Coronary artery (tissue), 2 donors: ENCODE measurements around the gene TOM1L2.

Experiments used
- DNase-seq: peaks from one replicate; pipeline ENCODE4 v3.0.0-alpha.2; 2017; ENCODE audit warnings: low spot score
- H3K27ac ChIP-seq, 2 donors: fragments of 200-600 bp; sonication (generic); one replicate each; pipeline ENCODE4 v1.5.1; 2016 to 2019
- H3K4me3 ChIP-seq: fragments of 200-600 bp; sonication (generic); 2 replicates; pipeline ENCODE4 v1.5.1; 2016; ENCODE audit warnings: mild to moderate bottlenecking, moderate library complexity
- CTCF ChIP-seq: fragments of 200-600 bp; sonication (generic); IDR thresholded peaks from one replicate; pipeline ENCODE4 v1.5.1; 2019; ENCODE audit warnings: antibody characterized with exemption

TOM1L2 gene

GRCh38 chr17:17846645-17847044, 125.6 kb downstream of the TOM1L2 start:
- TF ChIP-seq CTCF: no peak
- DNase-seq: no peak
- peak overlapping the region in 1 of 2 donors; percentile 2 for H3K27ac ChIP-seq
- no peak overlapping the region for H3K4me3 ChIP-seq

- Histone ChIP-seq H3K4me3 (no peak overlapping the region), H3K27ac (no peak overlapping the region)
- no peak for DNase-seq
- TF ChIP-seq CTCF: no peak
Observed at GRCh38 chr17:17846003-17846402, 126.2 kb downstream of the TOM1L2 start.

- DNase-seq: no peak
- H3K27ac ChIP-seq: no peak overlapping the region
- no peak overlapping the region for H3K4me3 ChIP-seq
- TF ChIP-seq CTCF: no peak
Observed at GRCh38 chr17:17845046-17845775, 127.0 kb downstream of the TOM1L2 start.

GRCh38 chr17:17844500-17844899, 127.7 kb downstream of the TOM1L2 start:
- no peak for TF ChIP-seq CTCF
- no peak for DNase-seq
- Histone ChIP-seq H3K27ac (no peak overlapping the region), H3K4me3 (no peak overlapping the region)

- no peak for DNase-seq
- H3K27ac ChIP-seq: no peak overlapping the region
- no peak for TF ChIP-seq CTCF
- H3K4me3 ChIP-seq: no peak overlapping the region
Observed at GRCh38 chr17:17844079-17844478, 128.1 kb downstream of the TOM1L2 start.

- Histone ChIP-seq H3K27ac (no peak overlapping the region), H3K4me3 (no peak overlapping the region)
- TF ChIP-seq CTCF: no peak
- no peak for DNase-seq
Observed at GRCh38 chr17:17843096-17843495, 129.1 kb downstream of the TOM1L2 start.

- no peak for TF ChIP-seq CTCF
- DNase-seq: no peak
- Histone ChIP-seq H3K4me3 (no peak overlapping the region), H3K27ac (peak overlapping the region; percentile 99)
Observed at GRCh38 chr17:17842111-17842876, 129.9 kb downstream of the TOM1L2 start.
